GM12878 (cell line): ENCODE results near the gene RASSF6. TPM values are rescaled to one million over a fixed set of nuclear protein-coding genes. Genes with fewer than 3 reads are reported as not detected.

Source experiments
- ATAC-seq: fragments of 200-7000 bp; cut with Tn5 transposase; 3 replicates; pipeline ENCODE4 v1.9.1; 2020; ENCODE audit warnings: mild to moderate bottlenecking, moderate library complexity
- BruUV-seq: library from RNA; stranded (reverse); fragments of 400-500 nt; replicated peaks from 2 replicates; lab custom pipeline; 2021; lab: Mats Ljungman, UMichigan
- CTCF ChIA-PET: fragments of 300-600 bp; sonication (Branson Sonifier 250); formaldehyde crosslinking; extraction: SDS; loops from one replicate; lab custom pipeline; 2021; ENCODE audit warnings: inconsistent platforms; lab: Yijun Ruan, JAX
- POLR2A ChIA-PET: fragments of 350-600 bp; formaldehyde crosslinking; extraction: SDS; loops from one replicate; lab custom pipeline; 2021; ENCODE audit warnings: inconsistent platforms; lab: Charles Lee
- RAD21 ChIA-PET: fragments of 300-600 bp; sonication (Branson Sonifier 250); formaldehyde crosslinking; loops from one replicate; lab custom pipeline; 2023; ENCODE audit warnings: antibody characterized with exemption; ENCODE audit not compliant: unreplicated experiment; lab: Charles Lee
- SMC1A ChIA-PET: fragments of 300-600 bp; sonication (Branson Sonifier 250); formaldehyde crosslinking; loops from one replicate; lab custom pipeline; 2023; ENCODE audit not compliant: unreplicated experiment, uncharacterized antibody; lab: Charles Lee
- DNase-seq: peaks from one replicate; pipeline ENCODE4 v3.0.0-alpha.2; 2011; ENCODE audit warnings: low read depth, low spot score
- FAIRE-seq: peaks from 3 replicates; lab custom pipeline; 2011; peaks lifted over from hg19 to GRCh38; lab: Jason Lieb, UNC
- H2AFZ ChIP-seq: 2 replicates; pipeline ENCODE4 v1.6.0; 2011; ENCODE audit warnings: low read depth, low read length, control low read depth; ENCODE audit not compliant: control insufficient read depth
- H3K27ac ChIP-seq: 2 replicates; pipeline ENCODE4 v1.5.1; 2011; ENCODE audit warnings: control low read depth; ENCODE audit not compliant: control insufficient read depth, insufficient read depth
- H3K27me3 ChIP-seq, 2 experiments: replicated peaks in 1 of 2; 2 replicates each; pipeline versions ENCODE4 v1.6.0 to v1.6.1; 2011; ENCODE audit warnings: low read length in 1 of 2; ENCODE audit not compliant: control insufficient read depth in 2 of 2, insufficient read depth in 2 of 2
- H3K36me3 ChIP-seq, 2 experiments: 2 replicates each; pipeline ENCODE4 v1.5.1; 2011; ENCODE audit warnings: low read length in 1 of 2; ENCODE audit not compliant: control insufficient read depth in 2 of 2, insufficient read depth in 2 of 2
- H3K4me1 ChIP-seq: 2 replicates; pipeline ENCODE4 v1.6.1; 2011; ENCODE audit warnings: mild to moderate bottlenecking, low read length, moderate library complexity, mixed read lengths; ENCODE audit not compliant: control insufficient read depth, insufficient read depth
- H3K4me2 ChIP-seq: 2 replicates; pipeline ENCODE4 v1.6.0; 2011; ENCODE audit warnings: control low read depth; ENCODE audit not compliant: control insufficient read depth, insufficient read depth
- H3K4me3 ChIP-seq: fragments of 200-600 bp; sonication (generic); 2 replicates; pipeline ENCODE4 v1.5.1; 2016
- H3K79me2 ChIP-seq: 2 replicates; pipeline ENCODE4 v1.6.0; 2011; ENCODE audit warnings: low read length; ENCODE audit not compliant: control insufficient read depth, insufficient read depth
- H3K9ac ChIP-seq: 2 replicates; pipeline ENCODE4 v1.8.0; 2011; ENCODE audit warnings: low read length, control low read depth, mixed read lengths; ENCODE audit not compliant: control insufficient read depth, insufficient read depth
- H3K9me3 ChIP-seq: replicated peaks from 3 replicates; pipeline ENCODE4 v1.5.1; 2011; ENCODE audit warnings: mild to moderate bottlenecking, low read length; ENCODE audit not compliant: control insufficient read depth, insufficient read depth
- H4K20me1 ChIP-seq: 2 replicates; pipeline ENCODE4 v1.6.0; 2011; ENCODE audit not compliant: control insufficient read depth, insufficient read depth
- CEBPB ChIP-seq, 2 experiments: fragments of 150-350 bp in 1 of 2; IDR thresholded peaks; 2 replicates each; pipeline ENCODE4 v1.6.1; 2012 to 2014; ENCODE audit warnings: low read depth in 2 of 2, low read length in 2 of 2, borderline replicate concordance in 1 of 2, inconsistent platforms in 1 of 2
- E4F1 ChIP-seq: fragments of 450-650 bp; IDR thresholded peaks from 2 replicates; pipeline ENCODE4 v1.6.1; 2018; ENCODE audit warnings: borderline replicate concordance, mild to moderate bottlenecking; ENCODE audit not compliant: partially characterized antibody
- ETV6 ChIP-seq, 2 experiments: fragments of 450-650 bp in 1 of 2; IDR thresholded peaks in 1 of 2; conservative IDR thresholded peaks in 1 of 2; 2 replicates each; pipeline ENCODE4 v1.6.1; 2014; ENCODE audit warnings: antibody characterized with exemption in 1 of 2, borderline replicate concordance in 1 of 2, low read depth in 1 of 2, mild to moderate bottlenecking in 1 of 2, moderate library complexity in 1 of 2
- GATAD2B ChIP-seq: fragments of 450-650 bp; conservative IDR thresholded peaks from 2 replicates; pipeline ENCODE4 v1.6.1; 2017; ENCODE audit warnings: low read depth, mild to moderate bottlenecking, moderate library complexity
- KLF5 ChIP-seq: fragments of 450-650 bp; IDR thresholded peaks from 2 replicates; pipeline ENCODE4 v1.6.1; 2014; ENCODE audit warnings: mild to moderate bottlenecking; ENCODE audit not compliant: partially characterized antibody
- LARP7 ChIP-seq: fragments of 450-650 bp; IDR thresholded peaks from 2 replicates; pipeline ENCODE4 v1.6.1; 2017; ENCODE audit warnings: mild to moderate bottlenecking
- MTA2 ChIP-seq: fragments of 450-650 bp; IDR thresholded peaks from 2 replicates; pipeline ENCODE4 v1.6.1; 2016; ENCODE audit warnings: low read depth, mild to moderate bottlenecking, moderate library complexity
- POLR2A ChIP-seq: IDR thresholded peaks from 2 replicates; pipeline ENCODE4 v1.6.1; 2011; ENCODE audit warnings: low read depth, mild to moderate bottlenecking, low read length
- RELA ChIP-seq: fragments of 450-650 bp; IDR thresholded peaks from 2 replicates; pipeline ENCODE4 v1.8.0; 2014; ENCODE audit warnings: borderline replicate concordance; ENCODE audit not compliant: partially characterized antibody
- SMARCA5 ChIP-seq: fragments of 450-650 bp; IDR thresholded peaks from 2 replicates; pipeline ENCODE4 v1.6.1; 2017; ENCODE audit warnings: mild to moderate bottlenecking
- WGBS: methylation state at CpG from one replicate; pipeline ENCODE4 v1.1.6; 2016; ENCODE audit warnings: low lambda C conversion rate; ENCODE audit not compliant: insufficient replicate concordance, insufficient coverage; ENCODE audit errors: missing lambda C conversion rate; 5-methylcytosine and 5-hydroxymethylcytosine counted together
- in situ Hi-C: fragments of 300-500 bp; cut with MboI; formaldehyde crosslinking; loops from 9 replicates; pipeline ENCODE4 v1.14.3; 2018; ENCODE audit warnings: mixed read lengths
- intact Hi-C: fragments of 100-400 bp; cut with micrococcal nuclease; formaldehyde crosslinking; loops from one replicate; pipeline ENCODE4 v1.14.2; 2022; ENCODE audit not compliant: unreplicated experiment
- polyA plus RNA-seq, 11 experiments: library from polyadenylated mRNA; depleted of rRNA in 4 of 11; unstranded in 6 of 11; stranded (reverse) in 5 of 11; fragments of >200 nt; fragmentation: Nextera tagmentation in 4 of 11; fragmentation: Illumina TruSeq in 1 of 11; extraction: Ambion mirVana in 4 of 11; extraction: Trizol in 1 of 11; gene quantifications; 1 replicate in 1 of 11; 2 replicates in 10 of 11; pipeline versions ENCODE4 v1.2.1 to v1.2.3, GENCODE V29; 2011 to 2016; ENCODE audit warnings: inconsistent platforms in 2 of 11, missing spikeins in 2 of 11, low read depth in 1 of 11
- total RNA-seq, 4 experiments: library from RNA; depleted of rRNA in 3 of 4; stranded (reverse); fragments of >200 nt in 3 of 4; fragmentation: Illumina TruSeq in 1 of 4; extraction: Trizol in 1 of 4; gene quantifications; 2 replicates each; pipeline versions ENCODE4 v1.2.1 to v1.2.3, GENCODE V29; 2013 to 2021
- TF ChIP-seq, protein P1 (sequence below): IDR thresholded peaks from 2 replicates; pipeline ENCODE4 v1.6.1; 2012; ENCODE audit warnings: low read depth, low read length, improper control_type of control experiment
- TF ChIP-seq, protein P2 (sequence below): IDR thresholded peaks from 2 replicates; pipeline ENCODE4 v1.6.1; 2011; ENCODE audit warnings: low read depth, low read length, improper control_type of control experiment, borderline replicate concordance
- TF ChIP-seq, protein P3 (sequence below): fragments of 450-650 bp; IDR thresholded peaks from 2 replicates; pipeline ENCODE4 v1.6.1; 2017; ENCODE audit warnings: mild to moderate bottlenecking, moderate library complexity

The RASSF6 gene
- total and polyA plus RNA-seq, 10 of the 15 experiments (the other 5 are each of a cell fraction or from before 2014, with no cell fraction given), result 0.28 to 2.9 (median 0.54) TPM

GRCh38 chr4:73606465-73606974, 13.7 kb downstream of the RASSF6 start:
- BruUV-seq, result no TSS peak
- H3K4me1 ChIP-seq, result peaks cover 13% of the 10 kb centered on the region
- no peaks in the 10 kb centered on the region for H3K79me2 ChIP-seq
- H3K27ac ChIP-seq, result peak overlapping the region; percentile 64
- POLR2A ChIA-PET, result interaction anchor here (0.6 to 5.3 kb wide), 6 partner anchors 9 to 45 kb away, joined by 3 to 52 read pairs (median 5); partner anchors contain the start of gene RASSF6
- peak overlapping the region; percentile 69 for H3K4me2 ChIP-seq
- DNase-seq (peak; percentile 74), ATAC-seq (peak; percentile 77), FAIRE-seq (peak; percentile 65)
- no peak overlapping the region for H3K9ac ChIP-seq
- H2AFZ ChIP-seq, result peak overlapping the region; percentile 70
- no peak overlapping the region for H3K4me3 ChIP-seq
- H3K36me3 ChIP-seq, result no peaks in the 10 kb centered on the region
- H4K20me1 ChIP-seq, result no peaks in the 10 kb centered on the region
- no peaks in the 10 kb centered on the region; the same call in 2 of the 3 replicates for H3K9me3 ChIP-seq
- CTCF ChIA-PET, result interaction anchor here (1.0 to 3.9 kb wide), 9 partner anchors 10 to 48 kb away, joined by 3 to 29 read pairs (median 7); partner anchors contain the start of gene RASSF6
- 23% methylated on average over 4 of the region's 4 CpGs for WGBS
- in situ Hi-C loops, result loop anchor here (25.0 kb wide), 1 partner anchor 1494 kb away; no protein-coding TSS in a partner anchor
- no peaks in the 10 kb centered on the region for H3K27me3 ChIP-seq
- intact Hi-C loops, result loop anchor here (2.0 kb wide), 1 partner anchor 16 kb away; no protein-coding TSS in a partner anchor
- RAD21 ChIA-PET, result interaction anchor here (0.6 to 5.7 kb wide), 10 partner anchors 9 to 48 kb away, joined by 3 to 39 read pairs (median 6); partner anchors contain the start of gene RASSF6
- SMC1A ChIA-PET, result interaction anchor here (0.7 to 5.6 kb wide), 11 partner anchors 8 to 46 kb away, joined by 3 to 44 read pairs (median 7); partner anchors contain the start of gene RASSF6
- TF ChIP-seq, protein P1, sequence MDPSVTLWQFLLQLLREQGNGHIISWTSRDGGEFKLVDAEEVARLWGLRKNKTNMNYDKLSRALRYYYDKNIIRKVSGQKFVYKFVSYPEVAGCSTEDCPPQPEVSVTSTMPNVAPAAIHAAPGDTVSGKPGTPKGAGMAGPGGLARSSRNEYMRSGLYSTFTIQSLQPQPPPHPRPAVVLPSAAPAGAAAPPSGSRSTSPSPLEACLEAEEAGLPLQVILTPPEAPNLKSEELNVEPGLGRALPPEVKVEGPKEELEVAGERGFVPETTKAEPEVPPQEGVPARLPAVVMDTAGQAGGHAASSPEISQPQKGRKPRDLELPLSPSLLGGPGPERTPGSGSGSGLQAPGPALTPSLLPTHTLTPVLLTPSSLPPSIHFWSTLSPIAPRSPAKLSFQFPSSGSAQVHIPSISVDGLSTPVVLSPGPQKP, result no peak
- TF ChIP-seq POLR2A (no peak), RELA (no peak), KLF5 (peak; percentile 76), ETV6 (conservative IDR thresholded peaks at IDR 0.05 in 1 of 2, IDR thresholded peaks at IDR 0.05 in 1 of 2; ENCODE audit: borderline replicate concordance in 1 of 2, low read depth in 1 of 2) (no peak), CEBPB (IDR thresholded peaks at IDR 0.05; ENCODE audit: borderline replicate concordance in 1 of 2, low read depth in 2 of 2, low read length in 2 of 2) (no peak), GATAD2B (peak; percentile 72), LARP7 (no peak), SMARCA5 (no peak), MTA2 (peak; percentile 95), E4F1 (no peak)
- TF ChIP-seq, protein P2, sequence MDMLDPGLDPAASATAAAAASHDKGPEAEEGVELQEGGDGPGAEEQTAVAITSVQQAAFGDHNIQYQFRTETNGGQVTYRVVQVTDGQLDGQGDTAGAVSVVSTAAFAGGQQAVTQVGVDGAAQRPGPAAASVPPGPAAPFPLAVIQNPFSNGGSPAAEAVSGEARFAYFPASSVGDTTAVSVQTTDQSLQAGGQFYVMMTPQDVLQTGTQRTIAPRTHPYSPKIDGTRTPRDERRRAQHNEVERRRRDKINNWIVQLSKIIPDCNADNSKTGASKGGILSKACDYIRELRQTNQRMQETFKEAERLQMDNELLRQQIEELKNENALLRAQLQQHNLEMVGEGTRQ, result no peak
- TF ChIP-seq, protein P3, sequence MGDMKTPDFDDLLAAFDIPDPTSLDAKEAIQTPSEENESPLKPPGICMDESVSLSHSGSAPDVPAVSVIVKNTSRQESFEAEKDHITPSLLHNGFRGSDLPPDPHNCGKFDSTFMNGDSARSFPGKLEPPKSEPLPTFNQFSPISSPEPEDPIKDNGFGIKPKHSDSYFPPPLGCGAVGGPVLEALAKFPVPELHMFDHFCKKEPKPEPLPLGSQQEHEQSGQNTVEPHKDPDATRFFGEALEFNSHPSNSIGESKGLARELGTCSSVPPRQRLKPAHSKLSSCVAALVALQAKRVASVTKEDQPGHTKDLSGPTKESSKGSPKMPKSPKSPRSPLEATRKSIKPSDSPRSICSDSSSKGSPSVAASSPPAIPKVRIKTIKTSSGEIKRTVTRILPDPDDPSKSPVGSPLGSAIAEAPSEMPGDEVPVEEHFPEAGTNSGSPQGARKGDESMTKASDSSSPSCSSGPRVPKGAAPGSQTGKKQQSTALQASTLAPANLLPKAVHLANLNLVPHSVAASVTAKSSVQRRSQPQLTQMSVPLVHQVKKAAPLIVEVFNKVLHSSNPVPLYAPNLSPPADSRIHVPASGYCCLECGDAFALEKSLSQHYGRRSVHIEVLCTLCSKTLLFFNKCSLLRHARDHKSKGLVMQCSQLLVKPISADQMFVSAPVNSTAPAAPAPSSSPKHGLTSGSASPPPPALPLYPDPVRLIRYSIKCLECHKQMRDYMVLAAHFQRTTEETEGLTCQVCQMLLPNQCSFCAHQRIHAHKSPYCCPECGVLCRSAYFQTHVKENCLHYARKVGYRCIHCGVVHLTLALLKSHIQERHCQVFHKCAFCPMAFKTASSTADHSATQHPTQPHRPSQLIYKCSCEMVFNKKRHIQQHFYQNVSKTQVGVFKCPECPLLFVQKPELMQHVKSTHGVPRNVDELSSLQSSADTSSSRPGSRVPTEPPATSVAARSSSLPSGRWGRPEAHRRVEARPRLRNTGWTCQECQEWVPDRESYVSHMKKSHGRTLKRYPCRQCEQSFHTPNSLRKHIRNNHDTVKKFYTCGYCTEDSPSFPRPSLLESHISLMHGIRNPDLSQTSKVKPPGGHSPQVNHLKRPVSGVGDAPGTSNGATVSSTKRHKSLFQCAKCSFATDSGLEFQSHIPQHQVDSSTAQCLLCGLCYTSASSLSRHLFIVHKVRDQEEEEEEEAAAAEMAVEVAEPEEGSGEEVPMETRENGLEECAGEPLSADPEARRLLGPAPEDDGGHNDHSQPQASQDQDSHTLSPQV, result peak; percentile 90
